GM11168 (cell line): ENCODE data around the gene CTNNAL1.
"Not testable (repeated sequence)": the region's sequence is repeated elsewhere in the genome, so short reads cannot be mapped to it uniquely, and the experiment has no call there.

Experiments
- in situ Hi-C: fragments of 300-500 bp; cut with MboI; formaldehyde crosslinking; loops from one replicate; pipeline ENCODE4 v1.12.0; 2022; ENCODE audit warnings: low sequenced_read_pairs; ENCODE audit not compliant: unreplicated experiment

Gene CTNNAL1

GRCh38 chr9:108937561-108938305 is 75.6 kb downstream of the CTNNAL1 start:
- in situ Hi-C loops, result no loop called here

- in situ Hi-C loops, result no loop called here
Measured at GRCh38 chr9:108934323-108934893, 78.9 kb downstream of the CTNNAL1 start, which contains the start of gene ABITRAM. Gene ABITRAM, plus strand, starts transcription at chr9:108934400. Its CDS starts 87 bp downstream, at chr9:108934487.

- in situ Hi-C loops, result no loop called here
Measured at GRCh38 chr9:108933718-108934322, 79.5 kb downstream of the CTNNAL1 start, which contains the start of gene ELP1. Gene ELP1, minus strand, starts transcription at chr9:108934124. Its CDS starts 2,978 bp downstream, at chr9:108931146.

- in situ Hi-C loops, result no loop called here
Measured at GRCh38 chr9:108933231-108933717, 80.0 kb downstream of the CTNNAL1 start.

GRCh38 chr9:108928386-108928785 is 84.9 kb downstream of the CTNNAL1 start:
- in situ Hi-C loops, result no loop called here

- in situ Hi-C loops, result no loop called here
Measured at GRCh38 chr9:108924466-108924865, 88.8 kb downstream of the CTNNAL1 start.

- in situ Hi-C loops, result no loop called here
Measured at GRCh38 chr9:108921200-108921599, 92.1 kb downstream of the CTNNAL1 start.

GRCh38 chr9:108920401-108920800 is 92.9 kb downstream of the CTNNAL1 start:
- in situ Hi-C loops, result not testable (repeated sequence)

GRCh38 chr9:108919517-108919916 is 93.8 kb downstream of the CTNNAL1 start:
- in situ Hi-C loops, result no loop called here

- in situ Hi-C loops, result no loop called here
Measured at GRCh38 chr9:108913391-108913790, 99.9 kb downstream of the CTNNAL1 start.

GRCh38 chr9:108911820-108912219 is 101.5 kb downstream of the CTNNAL1 start:
- in situ Hi-C loops, result no loop called here

- in situ Hi-C loops, result no loop called here
Measured at GRCh38 chr9:108910914-108911313, 102.4 kb downstream of the CTNNAL1 start.

GRCh38 chr9:108910402-108910801 is 102.9 kb downstream of the CTNNAL1 start:
- in situ Hi-C loops, result no loop called here

- in situ Hi-C loops, result no loop called here
Measured at GRCh38 chr9:108905494-108905893, 107.8 kb downstream of the CTNNAL1 start.

GRCh38 chr9:108904161-108904560 is 109.1 kb downstream of the CTNNAL1 start:
- in situ Hi-C loops, result no loop called here

GRCh38 chr9:108903420-108904103 is 109.7 kb downstream of the CTNNAL1 start:
- in situ Hi-C loops, result no loop called here

- in situ Hi-C loops, result no loop called here
Measured at GRCh38 chr9:108900176-108900575, 113.1 kb downstream of the CTNNAL1 start.

- in situ Hi-C loops, result not testable (repeated sequence)
Measured at GRCh38 chr9:108899023-108899695, 114.1 kb downstream of the CTNNAL1 start.

- in situ Hi-C loops, result no loop called here
Measured at GRCh38 chr9:108897324-108898096, 115.8 kb downstream of the CTNNAL1 start.
